ENCODE results near the gene RASEF.

RASEF gene

GRCh38 chr9:83012922-83013838 lies 49.8 kb downstream of the RASEF start:
- H3K27me3 ChIP-seq (replicated peaks; ENCODE audit: control insufficient read depth, insufficient read depth, low read length), result no peaks in the 10 kb centered on the region
- H3K4me3 ChIP-seq (replicated peaks; ENCODE audit: low read depth, low read length), result no peak overlapping the region
- no peak for DNase-seq (ENCODE audit: extremely low read depth, insufficient read length)
- H3K36me3 ChIP-seq (ENCODE audit: control insufficient read depth, insufficient read depth, low read length), result no peaks in the 10 kb centered on the region
- TF ChIP-seq, protein P1, sequence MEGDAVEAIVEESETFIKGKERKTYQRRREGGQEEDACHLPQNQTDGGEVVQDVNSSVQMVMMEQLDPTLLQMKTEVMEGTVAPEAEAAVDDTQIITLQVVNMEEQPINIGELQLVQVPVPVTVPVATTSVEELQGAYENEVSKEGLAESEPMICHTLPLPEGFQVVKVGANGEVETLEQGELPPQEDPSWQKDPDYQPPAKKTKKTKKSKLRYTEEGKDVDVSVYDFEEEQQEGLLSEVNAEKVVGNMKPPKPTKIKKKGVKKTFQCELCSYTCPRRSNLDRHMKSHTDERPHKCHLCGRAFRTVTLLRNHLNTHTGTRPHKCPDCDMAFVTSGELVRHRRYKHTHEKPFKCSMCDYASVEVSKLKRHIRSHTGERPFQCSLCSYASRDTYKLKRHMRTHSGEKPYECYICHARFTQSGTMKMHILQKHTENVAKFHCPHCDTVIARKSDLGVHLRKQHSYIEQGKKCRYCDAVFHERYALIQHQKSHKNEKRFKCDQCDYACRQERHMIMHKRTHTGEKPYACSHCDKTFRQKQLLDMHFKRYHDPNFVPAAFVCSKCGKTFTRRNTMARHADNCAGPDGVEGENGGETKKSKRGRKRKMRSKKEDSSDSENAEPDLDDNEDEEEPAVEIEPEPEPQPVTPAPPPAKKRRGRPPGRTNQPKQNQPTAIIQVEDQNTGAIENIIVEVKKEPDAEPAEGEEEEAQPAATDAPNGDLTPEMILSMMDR (IDR thresholded peaks at IDR 0.05; ENCODE audit: insufficient read depth, low read length, poor library complexity, severe bottlenecking), result no peak

DNA sequence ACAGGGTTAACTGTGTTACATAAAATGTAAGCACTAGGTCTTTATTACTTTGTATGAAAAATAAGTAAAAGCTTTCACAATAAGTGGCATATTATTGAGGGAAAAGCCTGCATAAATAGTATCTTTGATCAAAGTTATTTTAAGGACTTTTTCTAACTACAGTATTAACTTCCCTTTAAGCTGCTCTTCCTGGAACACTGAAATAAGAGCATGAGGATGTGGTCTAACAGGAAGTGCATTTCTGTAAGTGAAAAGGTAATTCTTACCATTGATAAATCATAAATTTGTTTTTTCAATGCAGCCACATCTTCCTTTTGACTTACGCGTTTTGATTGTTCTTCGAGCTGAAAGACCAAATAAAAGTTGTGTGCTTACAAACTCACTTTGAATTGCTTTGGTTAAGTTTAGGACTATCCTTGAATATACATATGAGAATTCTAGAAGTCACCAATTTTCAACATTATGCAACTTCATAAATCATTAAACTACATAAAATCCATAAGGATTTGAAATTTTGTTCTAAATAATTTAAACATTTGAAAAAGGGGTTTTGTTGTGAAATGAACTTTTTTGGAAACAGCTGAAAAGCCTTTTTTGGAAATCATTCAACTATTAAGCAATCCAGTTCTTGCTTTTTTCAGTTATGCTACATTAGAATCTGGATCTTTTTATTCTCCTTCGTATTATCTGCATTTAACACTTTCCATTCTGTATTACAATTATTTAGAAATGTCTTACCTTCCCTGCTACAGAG lies 50.6 kb downstream of the RASEF start:
- H3K27me3 ChIP-seq (replicated peaks; ENCODE audit: control insufficient read depth, insufficient read depth, low read length), result no peaks in the 10 kb centered on the region
- no peaks in the 10 kb centered on the region for H3K36me3 ChIP-seq (ENCODE audit: control insufficient read depth, insufficient read depth, low read length)
- no peak overlapping the region for H3K4me3 ChIP-seq (replicated peaks; ENCODE audit: low read depth, low read length)
- no peak for DNase-seq (ENCODE audit: extremely low read depth, insufficient read length)
- TF ChIP-seq, protein P1 (IDR thresholded peaks at IDR 0.05; ENCODE audit: insufficient read depth, low read length, poor library complexity, severe bottlenecking), result no peak

DNA sequence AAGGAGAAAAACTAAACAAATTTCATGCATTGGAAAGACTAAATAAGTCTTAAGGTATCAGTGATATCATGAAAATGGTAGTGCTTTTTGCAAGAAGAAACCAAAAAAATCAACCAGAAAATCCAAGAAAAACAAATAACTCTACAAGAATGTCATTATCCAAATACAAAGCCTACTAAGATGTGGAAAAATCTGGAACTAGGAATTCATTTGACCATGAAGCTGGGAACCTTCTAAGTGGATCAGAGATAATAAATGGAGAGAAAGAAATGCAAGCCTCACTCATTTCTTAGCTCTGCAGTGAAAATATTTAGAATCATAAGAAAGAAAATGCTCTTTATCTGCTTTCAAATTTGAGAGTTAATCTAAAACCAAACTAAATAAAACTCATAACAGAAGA lies 51.3 kb downstream of the RASEF start:
- no peaks in the 10 kb centered on the region for H3K27me3 ChIP-seq (replicated peaks; ENCODE audit: control insufficient read depth, insufficient read depth, low read length)
- no peak for DNase-seq (ENCODE audit: extremely low read depth, insufficient read length)
- H3K4me3 ChIP-seq (replicated peaks; ENCODE audit: low read depth, low read length), result no peak overlapping the region
- TF ChIP-seq, protein P1 (IDR thresholded peaks at IDR 0.05; ENCODE audit: insufficient read depth, low read length, poor library complexity, severe bottlenecking), result no peak
- no peaks in the 10 kb centered on the region for H3K36me3 ChIP-seq (ENCODE audit: control insufficient read depth, insufficient read depth, low read length)

DNA sequence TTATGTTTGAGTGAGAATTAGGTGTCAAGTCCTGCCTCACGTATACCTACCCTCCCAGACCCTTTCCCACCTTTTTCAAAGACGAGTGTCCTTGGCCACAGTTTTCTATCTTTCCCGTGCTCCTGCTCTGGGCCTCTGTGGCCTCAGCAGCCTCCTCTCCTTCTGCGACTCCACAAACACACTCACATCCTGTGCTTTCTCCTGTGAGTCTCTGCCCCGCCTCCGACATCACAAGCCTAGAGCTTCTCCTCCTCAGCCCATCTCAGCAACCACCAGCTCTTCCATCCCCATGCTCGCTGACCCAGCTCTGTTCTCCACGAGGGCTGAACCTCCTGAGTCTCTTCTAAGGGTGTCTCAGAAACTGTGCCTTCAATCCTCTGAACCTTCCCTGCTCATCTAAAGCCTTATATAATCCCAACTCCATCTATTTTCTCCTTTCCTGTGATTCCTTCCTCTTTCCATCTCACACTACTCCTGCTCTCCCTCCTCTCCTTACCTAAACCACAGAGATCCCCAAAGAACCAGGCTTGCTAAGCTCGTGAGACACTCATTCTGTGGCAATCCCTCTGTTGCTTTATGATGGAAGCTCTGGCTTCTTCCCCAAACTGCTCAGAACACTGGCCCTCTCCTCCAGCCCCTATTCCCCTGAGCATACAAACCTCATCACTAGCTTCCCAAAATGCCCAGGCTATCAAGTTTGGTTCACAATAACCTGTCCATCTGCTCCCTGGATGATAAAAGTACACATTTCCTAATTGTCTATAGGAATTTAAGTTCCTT lies 55.2 kb downstream of the RASEF start:
- no peak overlapping the region for H3K4me3 ChIP-seq (replicated peaks; ENCODE audit: low read depth, low read length)
- H3K27me3 ChIP-seq (replicated peaks; ENCODE audit: control insufficient read depth, insufficient read depth, low read length), result no peaks in the 10 kb centered on the region
- TF ChIP-seq, protein P1 (IDR thresholded peaks at IDR 0.05; ENCODE audit: insufficient read depth, low read length, poor library complexity, severe bottlenecking), result no peak
- DNase-seq (ENCODE audit: extremely low read depth, insufficient read length), result no peak
- no peaks in the 10 kb centered on the region for H3K36me3 ChIP-seq (ENCODE audit: control insufficient read depth, insufficient read depth, low read length)

- H3K36me3 ChIP-seq (ENCODE audit: control insufficient read depth, insufficient read depth, low read length), result no peaks in the 10 kb centered on the region
- H3K4me3 ChIP-seq (replicated peaks; ENCODE audit: low read depth, low read length), result no peak overlapping the region
- no peak for DNase-seq (ENCODE audit: extremely low read depth, insufficient read length)
- TF ChIP-seq, protein P1 (IDR thresholded peaks at IDR 0.05; ENCODE audit: insufficient read depth, low read length, poor library complexity, severe bottlenecking), result no peak
- H3K27me3 ChIP-seq (replicated peaks; ENCODE audit: control insufficient read depth, insufficient read depth, low read length), result no peaks in the 10 kb centered on the region
Observed at GRCh38 chr9:83006378-83006777, 56.6 kb downstream of the RASEF start.

Data from GM06990 (cell line).